Measurements from ENCODE around the gene PPA1. TPM values are rescaled to one million over a fixed set of nuclear protein-coding genes. Genes with fewer than 3 reads are reported as not detected.

Gene PPA1
- total RNA-seq, 4 donors from 2014 or later = 48.5 to 107 (median 69.8) TPM

DNA sequence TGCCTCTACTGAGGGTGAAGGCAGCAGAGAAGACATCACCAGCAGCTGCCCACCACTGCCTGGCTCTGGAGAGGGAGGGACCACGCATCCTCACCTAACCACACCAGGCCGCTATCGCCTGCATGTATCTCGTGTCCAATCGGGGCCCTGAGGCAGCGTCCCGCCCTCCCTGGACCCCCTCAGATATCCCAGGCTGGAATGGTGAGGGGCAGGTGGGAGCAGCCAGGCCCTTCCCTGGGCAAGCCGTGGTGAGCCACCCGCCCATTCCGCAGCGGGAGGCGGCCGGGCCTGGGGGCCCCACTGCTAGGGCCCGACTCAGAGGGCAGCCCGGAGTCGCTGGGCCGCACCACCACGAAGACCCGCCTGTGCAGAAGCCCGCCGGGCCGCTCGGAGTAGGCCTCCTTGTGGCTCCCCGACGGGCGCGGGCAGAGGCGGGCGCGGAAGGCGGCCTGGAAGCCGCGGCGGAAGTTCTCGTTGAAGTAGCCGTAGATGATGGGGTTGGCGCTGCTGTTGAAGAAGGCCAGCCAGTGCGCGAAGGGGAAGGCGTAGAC lies 21.6 kb upstream of the PPA1 start:
- TF ChIP-seq, protein P1, sequence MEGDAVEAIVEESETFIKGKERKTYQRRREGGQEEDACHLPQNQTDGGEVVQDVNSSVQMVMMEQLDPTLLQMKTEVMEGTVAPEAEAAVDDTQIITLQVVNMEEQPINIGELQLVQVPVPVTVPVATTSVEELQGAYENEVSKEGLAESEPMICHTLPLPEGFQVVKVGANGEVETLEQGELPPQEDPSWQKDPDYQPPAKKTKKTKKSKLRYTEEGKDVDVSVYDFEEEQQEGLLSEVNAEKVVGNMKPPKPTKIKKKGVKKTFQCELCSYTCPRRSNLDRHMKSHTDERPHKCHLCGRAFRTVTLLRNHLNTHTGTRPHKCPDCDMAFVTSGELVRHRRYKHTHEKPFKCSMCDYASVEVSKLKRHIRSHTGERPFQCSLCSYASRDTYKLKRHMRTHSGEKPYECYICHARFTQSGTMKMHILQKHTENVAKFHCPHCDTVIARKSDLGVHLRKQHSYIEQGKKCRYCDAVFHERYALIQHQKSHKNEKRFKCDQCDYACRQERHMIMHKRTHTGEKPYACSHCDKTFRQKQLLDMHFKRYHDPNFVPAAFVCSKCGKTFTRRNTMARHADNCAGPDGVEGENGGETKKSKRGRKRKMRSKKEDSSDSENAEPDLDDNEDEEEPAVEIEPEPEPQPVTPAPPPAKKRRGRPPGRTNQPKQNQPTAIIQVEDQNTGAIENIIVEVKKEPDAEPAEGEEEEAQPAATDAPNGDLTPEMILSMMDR (IDR thresholded peaks at IDR 0.05) = no peak
- no peak for TF ChIP-seq POLR2A (IDR thresholded peaks at IDR 0.05)
- DNase-seq = no peak

GRCh38 chr10:70253878-70254765 lies 20.9 kb upstream of the PPA1 start:
- Histone ChIP-seq H3K4me3 (no peak overlapping the region), H3K27me3 (peaks cover 0 to 7% of the 10 kb centered on the region in 2 donors), H3K36me3 (no peaks in the 10 kb centered on the region), H3K4me1 (no peaks in the 10 kb centered on the region), H3K27ac (no peak overlapping the region), H3K9me3 (peaks cover 0 to 3% of the 10 kb centered on the region in 2 donors)
- intact Hi-C loops (cut with DNase I; ENCODE audit: low total_unique reads) = no loop called here
- DNase-seq = no peak
- TF ChIP-seq POLR2A (IDR thresholded peaks at IDR 0.05) = no peak
- TF ChIP-seq, protein P1 (IDR thresholded peaks at IDR 0.05) = no peak

More for the DNA sequence above, 21.6 kb upstream of the PPA1 start:
- no peak overlapping the region for H3K4me3 ChIP-seq
- no peaks in the 10 kb centered on the region for H3K4me1 ChIP-seq
- no peak overlapping the region for H3K27ac ChIP-seq
- peaks cover 0 to 7% of the 10 kb centered on the region in 2 donors for H3K27me3 ChIP-seq
- no peaks in the 10 kb centered on the region for H3K36me3 ChIP-seq
- intact Hi-C loops (cut with DNase I; ENCODE audit: low total_unique reads) = no loop called here
- peaks cover 0 to 3% of the 10 kb centered on the region in 2 donors for H3K9me3 ChIP-seq

DNA sequence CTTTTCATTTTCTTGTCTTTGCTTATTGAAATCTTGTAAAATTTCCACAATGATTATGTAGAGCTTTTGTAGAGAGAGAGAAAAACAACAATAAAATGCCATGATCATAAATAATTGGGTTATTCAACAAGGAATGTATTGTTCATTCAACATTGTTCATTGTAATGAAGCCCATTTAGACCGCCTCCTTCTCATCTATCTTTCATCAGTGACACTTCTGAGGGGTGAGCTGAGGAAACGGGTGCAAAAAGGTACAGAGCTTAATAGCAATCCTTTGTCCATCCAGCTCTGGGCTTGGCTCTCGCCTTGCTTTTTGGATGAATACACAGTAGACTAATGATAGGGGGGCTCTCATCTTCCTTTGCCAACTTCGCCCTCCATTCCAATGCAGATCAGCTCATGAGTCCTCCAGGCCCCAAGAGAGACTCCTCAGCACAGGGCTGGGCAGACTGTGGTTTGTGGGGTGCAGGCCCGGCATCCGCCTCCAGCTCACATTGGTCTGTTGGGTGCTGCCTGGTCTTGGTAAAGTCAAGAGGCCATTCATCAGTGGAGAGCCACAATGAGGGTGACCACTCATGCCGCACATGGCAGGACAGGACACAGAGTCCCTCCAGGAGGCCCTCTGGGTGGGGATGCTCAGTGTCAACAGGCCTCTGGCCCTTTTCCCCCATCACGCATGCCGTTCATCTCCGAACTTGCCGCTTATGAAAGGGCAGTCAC lies 17.9 kb upstream of the PPA1 start:
- Histone ChIP-seq H3K9me3 (peaks cover 0 to 3% of the 10 kb centered on the region in 2 donors), H3K4me3 (no peak overlapping the region), H3K27me3 (peaks cover 0 to 7% of the 10 kb centered on the region in 2 donors), H3K36me3 (no peaks in the 10 kb centered on the region), H3K27ac (no peak overlapping the region), H3K4me1 (no peaks in the 10 kb centered on the region)
- DNase-seq = no peak
- intact Hi-C loops (cut with DNase I; ENCODE audit: low total_unique reads) = no loop called here
- TF ChIP-seq, protein P1 (IDR thresholded peaks at IDR 0.05) = no peak
- TF ChIP-seq POLR2A (IDR thresholded peaks at IDR 0.05) = no peak

- no peaks in the 10 kb centered on the region for H3K27me3 ChIP-seq
- TF ChIP-seq, protein P1 (IDR thresholded peaks at IDR 0.05) = no peak
- no peak for TF ChIP-seq POLR2A (IDR thresholded peaks at IDR 0.05)
- peaks cover 0 to 1% of the 10 kb centered on the region in 2 donors for H3K9me3 ChIP-seq
- intact Hi-C loops (cut with DNase I; ENCODE audit: low total_unique reads) = no loop called here
- DNase-seq = no peak
- no peak overlapping the region for H3K4me3 ChIP-seq
- no peaks in the 10 kb centered on the region for H3K36me3 ChIP-seq
- H3K4me1 ChIP-seq = no peaks in the 10 kb centered on the region
- no peak overlapping the region for H3K27ac ChIP-seq
These were observed 14.1 kb upstream of the PPA1 start for GRCh38 chr10:70247360-70247759.

Data from uterus (tissue), 4 donors.